Measurements from ENCODE around the gene BDH1. TPM values are rescaled to one million over a fixed set of nuclear protein-coding genes. Genes with fewer than 3 reads are reported as not detected.

Gene BDH1
- total RNA-seq, 1 donor from 2014 or later: 1.5 TPM

- no peaks in the 10 kb centered on the region for H3K9me3 Mint-ChIP-seq (ENCODE audit: unreplicated experiment)
- FAIRE-seq: no peak
Observed at GRCh38 chr3:197533396-197533795, 22.4 kb downstream of the BDH1 start.

GRCh38 chr3:197532388-197532787, 23.4 kb downstream of the BDH1 start:
- no peak overlapping the region for H3K4me3 ChIP-seq (ENCODE audit: insufficient read depth, low read depth, low read length)
- no peak overlapping the region for H2AFZ ChIP-seq (ENCODE audit: low read depth, low read length)
- DNase-seq (ENCODE audit: low read depth): no peak
- no peaks in the 10 kb centered on the region for H3K36me3 Mint-ChIP-seq (ENCODE audit: low read depth, unreplicated experiment)
- H3K27ac ChIP-seq (ENCODE audit: low read depth, low read length): no peak overlapping the region
- H3K4me1 Mint-ChIP-seq (ENCODE audit: low read depth, unreplicated experiment): no peaks in the 10 kb centered on the region
- H3K4me2 ChIP-seq (ENCODE audit: low read length): no peak overlapping the region
- no peak overlapping the region for H3K27ac Mint-ChIP-seq (ENCODE audit: unreplicated experiment)
- no peaks in the 10 kb centered on the region for H3K27me3 ChIP-seq (ENCODE audit: insufficient read depth, low read length)
- no peaks in the 10 kb centered on the region for H3K36me3 ChIP-seq (ENCODE audit: insufficient read depth, low read length)
- no peaks in the 10 kb centered on the region for H4K20me1 ChIP-seq (ENCODE audit: insufficient read depth, low read length)
- H3K79me2 ChIP-seq (ENCODE audit: insufficient read depth, low read length): no peaks in the 10 kb centered on the region
- H3K4me3 Mint-ChIP-seq (ENCODE audit: unreplicated experiment): no peak overlapping the region
- FAIRE-seq: no peak
- no peaks in the 10 kb centered on the region for H3K4me1 ChIP-seq (ENCODE audit: insufficient read depth, low read length)
- no peak overlapping the region for H3K9ac ChIP-seq (ENCODE audit: low read length)
- peaks cover 11% of the 10 kb centered on the region for H3K27me3 Mint-ChIP-seq (ENCODE audit: low read depth, unreplicated experiment)
- no peaks in the 10 kb centered on the region for H3K9me3 Mint-ChIP-seq (ENCODE audit: unreplicated experiment)
- H3K9me3 ChIP-seq (ENCODE audit: insufficient read depth, low read depth, low read length): no peaks in the 10 kb centered on the region
- TF ChIP-seq, protein P1, sequence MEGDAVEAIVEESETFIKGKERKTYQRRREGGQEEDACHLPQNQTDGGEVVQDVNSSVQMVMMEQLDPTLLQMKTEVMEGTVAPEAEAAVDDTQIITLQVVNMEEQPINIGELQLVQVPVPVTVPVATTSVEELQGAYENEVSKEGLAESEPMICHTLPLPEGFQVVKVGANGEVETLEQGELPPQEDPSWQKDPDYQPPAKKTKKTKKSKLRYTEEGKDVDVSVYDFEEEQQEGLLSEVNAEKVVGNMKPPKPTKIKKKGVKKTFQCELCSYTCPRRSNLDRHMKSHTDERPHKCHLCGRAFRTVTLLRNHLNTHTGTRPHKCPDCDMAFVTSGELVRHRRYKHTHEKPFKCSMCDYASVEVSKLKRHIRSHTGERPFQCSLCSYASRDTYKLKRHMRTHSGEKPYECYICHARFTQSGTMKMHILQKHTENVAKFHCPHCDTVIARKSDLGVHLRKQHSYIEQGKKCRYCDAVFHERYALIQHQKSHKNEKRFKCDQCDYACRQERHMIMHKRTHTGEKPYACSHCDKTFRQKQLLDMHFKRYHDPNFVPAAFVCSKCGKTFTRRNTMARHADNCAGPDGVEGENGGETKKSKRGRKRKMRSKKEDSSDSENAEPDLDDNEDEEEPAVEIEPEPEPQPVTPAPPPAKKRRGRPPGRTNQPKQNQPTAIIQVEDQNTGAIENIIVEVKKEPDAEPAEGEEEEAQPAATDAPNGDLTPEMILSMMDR (IDR thresholded peaks at IDR 0.05; ENCODE audit: insufficient read depth, low read depth, low read length): no peak
- no peak for TF ChIP-seq EZH2 (IDR thresholded peaks at IDR 0.05; ENCODE audit: insufficient read depth, low read length)

More at GRCh38 chr3:197533396-197533795, 22.4 kb downstream of the BDH1 start:
- Histone ChIP-seq H4K20me1 (ENCODE audit: insufficient read depth, low read length) (no peaks in the 10 kb centered on the region), H3K9ac (ENCODE audit: low read length) (no peak overlapping the region), H3K4me2 (ENCODE audit: low read length) (no peak overlapping the region), H3K27me3 (ENCODE audit: insufficient read depth, low read length) (no peaks in the 10 kb centered on the region), H3K4me3 (ENCODE audit: insufficient read depth, low read depth, low read length) (no peak overlapping the region), H3K4me1 (ENCODE audit: insufficient read depth, low read length) (no peaks in the 10 kb centered on the region), H3K36me3 (ENCODE audit: insufficient read depth, low read length) (no peaks in the 10 kb centered on the region), H3K79me2 (ENCODE audit: insufficient read depth, low read length) (no peaks in the 10 kb centered on the region), H3K9me3 (ENCODE audit: insufficient read depth, low read depth, low read length) (no peaks in the 10 kb centered on the region), H2AFZ (ENCODE audit: low read depth, low read length) (no peak overlapping the region), H3K27ac (ENCODE audit: low read depth, low read length) (no peak overlapping the region)
- Mint-ChIP-seq H3K36me3 (ENCODE audit: low read depth, unreplicated experiment) (no peaks in the 10 kb centered on the region), H3K4me1 (ENCODE audit: low read depth, unreplicated experiment) (no peaks in the 10 kb centered on the region), H3K4me3 (ENCODE audit: unreplicated experiment) (no peak overlapping the region), H3K27me3 (ENCODE audit: low read depth, unreplicated experiment) (peaks cover under 1% of the 10 kb centered on the region), H3K27ac (ENCODE audit: unreplicated experiment) (no peak overlapping the region)
- no peak for TF ChIP-seq EZH2 (IDR thresholded peaks at IDR 0.05; ENCODE audit: insufficient read depth, low read length)
- TF ChIP-seq, protein P1 (IDR thresholded peaks at IDR 0.05; ENCODE audit: insufficient read depth, low read depth, low read length): no peak
- no peak for DNase-seq (ENCODE audit: low read depth)

DNA sequence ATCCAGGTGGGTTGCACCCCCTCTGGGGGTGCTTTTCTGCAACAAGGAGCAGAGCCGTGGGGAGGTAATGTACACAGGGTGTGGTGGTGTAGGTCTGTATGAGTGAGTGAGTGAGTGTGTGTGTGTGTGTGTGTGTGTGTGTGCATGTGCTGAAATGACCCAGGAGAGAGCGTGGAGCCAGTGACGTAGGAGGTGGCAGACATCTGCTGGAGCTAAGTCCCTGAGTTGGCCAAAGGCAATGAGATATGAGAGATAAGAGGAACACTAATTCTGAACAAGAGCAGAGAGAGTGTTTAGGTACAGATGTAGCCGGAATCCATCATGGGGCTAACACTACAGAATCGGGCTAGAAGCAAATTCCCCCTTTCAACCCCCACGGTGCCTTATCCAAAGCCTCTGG, 27.6 kb downstream of the BDH1 start:
- Histone ChIP-seq H3K79me2 (ENCODE audit: insufficient read depth, low read length) (no peaks in the 10 kb centered on the region), H2AFZ (ENCODE audit: low read depth, low read length) (no peak overlapping the region), H3K27ac (ENCODE audit: low read depth, low read length) (no peak overlapping the region), H4K20me1 (ENCODE audit: insufficient read depth, low read length) (no peaks in the 10 kb centered on the region), H3K4me2 (ENCODE audit: low read length) (no peak overlapping the region), H3K27me3 (ENCODE audit: insufficient read depth, low read length) (no peaks in the 10 kb centered on the region), H3K9me3 (ENCODE audit: insufficient read depth, low read depth, low read length) (no peaks in the 10 kb centered on the region), H3K4me1 (ENCODE audit: insufficient read depth, low read length) (no peaks in the 10 kb centered on the region), H3K9ac (ENCODE audit: low read length) (no peak overlapping the region), H3K4me3 (ENCODE audit: insufficient read depth, low read depth, low read length) (no peak overlapping the region), H3K36me3 (ENCODE audit: insufficient read depth, low read length) (no peaks in the 10 kb centered on the region)
- H3K9me3 Mint-ChIP-seq (ENCODE audit: unreplicated experiment): no peaks in the 10 kb centered on the region
- FAIRE-seq: no peak
- no peak for DNase-seq (ENCODE audit: low read depth)
- peaks cover 4% of the 10 kb centered on the region for H3K36me3 Mint-ChIP-seq (ENCODE audit: low read depth, unreplicated experiment)
- H3K4me3 Mint-ChIP-seq (ENCODE audit: unreplicated experiment): no peak overlapping the region
- H3K27me3 Mint-ChIP-seq (ENCODE audit: low read depth, unreplicated experiment): peaks cover 30% of the 10 kb centered on the region
- no peak for TF ChIP-seq EZH2 (IDR thresholded peaks at IDR 0.05; ENCODE audit: insufficient read depth, low read length)
- TF ChIP-seq, protein P1 (IDR thresholded peaks at IDR 0.05; ENCODE audit: insufficient read depth, low read depth, low read length): no peak
- H3K4me1 Mint-ChIP-seq (ENCODE audit: low read depth, unreplicated experiment): no peaks in the 10 kb centered on the region
- no peak overlapping the region for H3K27ac Mint-ChIP-seq (ENCODE audit: unreplicated experiment)

Data from astrocyte (in vitro differentiated cells and primary cell).